Stimulated activated CD8-positive, alpha-beta memory T cell treated with anti-CD3 and anti-CD28 coated beads, Interleukin-2, amount 100 ng/mL, for 48 hours (primary cell): ENCODE measurements around the gene TNS3.
"Not testable (repeated sequence)": the region's sequence is repeated elsewhere in the genome, so short reads cannot be mapped to it uniquely, and the experiment has no call there.

Experiments used
- DNase-seq, 2 donors: peaks; one replicate each; pipeline ENCODE4 v3.0.0-alpha.2; 2020; ENCODE audit warnings: low read depth in 2 of 2

Gene TNS3

DNA sequence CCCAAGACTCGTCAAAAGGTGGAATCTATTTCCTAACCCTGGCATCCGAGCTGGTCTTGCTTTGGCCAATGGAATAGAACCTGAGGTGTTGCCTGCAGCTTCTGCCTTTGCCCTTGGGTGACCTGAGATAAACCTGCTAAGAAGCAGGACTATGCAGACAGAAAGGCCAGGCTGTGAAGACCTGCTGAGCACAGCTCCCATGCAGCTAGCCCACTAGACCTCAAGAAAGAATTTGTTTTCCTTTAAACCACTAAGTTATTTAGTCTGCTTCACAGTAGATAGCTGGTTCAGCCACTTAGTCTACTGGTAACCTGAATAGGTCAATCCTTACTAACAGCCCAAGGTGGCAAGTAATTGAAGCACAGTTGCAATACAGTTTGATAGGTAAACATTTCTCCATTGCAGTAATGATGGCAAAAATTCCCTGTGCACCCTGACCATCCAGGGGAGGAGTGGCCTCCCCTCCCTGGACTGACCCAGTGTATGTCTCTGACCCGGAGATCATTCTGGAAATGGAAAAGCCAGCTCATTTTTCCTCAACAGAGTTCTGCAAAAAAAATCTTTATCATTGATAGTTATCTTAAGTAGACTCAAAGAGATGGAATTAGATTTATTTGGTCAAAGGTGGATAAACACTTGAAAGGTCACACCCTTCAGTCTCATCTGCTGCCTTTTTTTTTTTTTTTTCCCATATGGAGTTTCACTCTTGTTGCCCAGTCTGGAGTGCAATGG, 20.0 kb downstream of the TNS3 start:
- DNase-seq: no peak

DNA sequence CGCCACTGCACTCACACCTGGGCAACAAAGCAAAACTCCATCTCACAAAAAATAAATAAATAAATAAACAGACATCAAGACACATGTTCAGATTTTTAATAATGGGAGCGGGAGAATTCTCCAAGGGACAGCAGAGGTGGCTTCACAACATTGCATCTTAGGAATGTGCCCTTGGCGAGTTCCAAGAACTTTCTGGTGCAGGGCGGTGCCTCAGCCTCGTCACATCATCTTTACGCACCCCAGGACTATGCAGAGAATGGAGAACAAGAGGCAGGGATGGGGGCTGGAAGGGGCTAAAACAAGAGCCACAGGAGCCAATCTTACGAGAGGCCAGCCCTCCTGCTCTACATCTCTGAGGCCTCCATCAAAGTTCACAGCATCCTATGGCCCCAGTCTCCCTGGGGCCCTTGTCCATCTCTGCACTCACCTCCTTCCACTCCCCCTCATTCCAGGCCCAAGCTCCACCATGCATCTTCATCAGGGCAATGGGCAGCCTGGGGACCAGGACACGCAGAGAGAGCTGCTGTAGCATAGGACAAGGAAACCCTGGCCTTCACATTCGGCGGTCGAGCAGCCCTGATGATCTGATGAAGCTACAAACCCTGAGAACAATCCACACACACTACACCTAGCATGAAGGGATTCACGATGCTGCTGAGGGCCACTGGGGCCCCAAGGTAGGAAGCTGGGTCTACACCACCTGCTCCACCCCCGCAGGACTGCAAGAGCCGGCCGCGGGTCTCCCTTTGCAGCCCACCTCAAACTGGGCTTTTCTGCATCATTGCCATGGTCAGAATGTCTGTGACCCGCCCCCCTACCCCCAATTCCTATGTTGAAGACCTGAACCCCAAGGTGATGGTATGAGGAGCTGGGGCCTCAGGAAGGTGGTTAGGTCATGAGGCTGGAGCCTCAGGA, 22.3 kb downstream of the TNS3 start:
- no peak for DNase-seq

DNA sequence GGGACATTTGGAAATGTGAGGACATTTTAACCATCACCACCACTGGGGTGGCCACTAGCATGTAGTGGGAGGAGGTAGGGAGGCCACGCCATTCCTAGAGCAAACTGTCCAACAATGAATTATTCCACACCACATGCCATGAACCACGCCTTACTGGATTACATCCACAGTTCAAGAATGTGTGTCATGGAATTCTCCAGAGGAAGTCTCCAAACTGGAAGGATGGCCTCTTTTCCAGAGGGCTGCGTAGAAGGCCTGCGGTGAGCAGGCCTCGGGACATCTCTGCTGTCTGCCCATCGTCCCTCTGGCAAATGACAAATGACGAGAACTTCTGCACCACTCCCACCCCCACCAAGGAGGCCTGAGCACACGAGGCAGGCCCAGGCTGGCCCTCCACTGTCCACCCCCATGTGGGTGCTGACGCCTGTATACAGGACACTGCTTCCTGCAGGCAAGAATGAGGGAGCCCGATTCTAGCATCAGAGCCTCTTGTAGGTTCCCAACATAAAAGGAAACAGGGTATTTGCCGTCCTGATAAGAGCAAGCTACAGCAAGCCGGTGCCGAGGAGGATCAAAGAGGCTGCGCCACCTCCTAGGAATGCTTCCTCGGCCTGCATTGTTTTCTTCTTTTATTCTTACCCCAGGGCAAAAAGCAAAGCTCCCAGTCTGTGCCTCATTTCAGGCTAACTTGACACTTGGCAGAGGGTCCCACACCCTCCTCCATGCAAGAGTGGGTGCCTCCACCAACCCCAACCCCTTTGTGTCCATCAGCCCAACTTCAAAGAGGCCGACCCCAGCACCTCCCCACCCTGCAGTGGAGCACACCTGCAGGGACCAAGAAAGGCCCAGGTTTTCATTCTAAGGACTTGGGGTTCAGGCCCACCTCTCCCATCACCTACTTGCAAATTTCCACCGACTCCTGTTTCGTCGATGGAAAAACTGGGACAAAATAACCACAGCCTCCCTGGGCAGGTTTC, 23.9 kb downstream of the TNS3 start:
- no peak for DNase-seq

DNA sequence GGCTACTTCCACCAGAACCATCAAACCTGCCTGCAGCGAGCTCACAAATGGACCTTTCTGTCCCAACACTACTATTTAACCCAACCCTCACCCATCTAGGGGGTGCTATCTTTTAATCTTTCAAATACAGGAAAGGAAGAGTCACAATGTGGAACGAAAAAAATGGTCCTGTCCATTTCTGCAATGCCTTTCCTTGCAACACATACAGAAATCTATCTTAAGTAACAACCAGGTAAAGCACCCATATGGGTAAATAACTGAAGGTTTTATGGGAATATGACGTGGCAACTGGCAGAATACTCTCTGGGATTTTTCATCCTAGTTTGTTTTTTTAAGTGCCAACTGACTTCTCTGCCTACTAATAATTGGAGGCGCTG, 24.6 kb downstream of the TNS3 start:
- no peak for DNase-seq

DNA sequence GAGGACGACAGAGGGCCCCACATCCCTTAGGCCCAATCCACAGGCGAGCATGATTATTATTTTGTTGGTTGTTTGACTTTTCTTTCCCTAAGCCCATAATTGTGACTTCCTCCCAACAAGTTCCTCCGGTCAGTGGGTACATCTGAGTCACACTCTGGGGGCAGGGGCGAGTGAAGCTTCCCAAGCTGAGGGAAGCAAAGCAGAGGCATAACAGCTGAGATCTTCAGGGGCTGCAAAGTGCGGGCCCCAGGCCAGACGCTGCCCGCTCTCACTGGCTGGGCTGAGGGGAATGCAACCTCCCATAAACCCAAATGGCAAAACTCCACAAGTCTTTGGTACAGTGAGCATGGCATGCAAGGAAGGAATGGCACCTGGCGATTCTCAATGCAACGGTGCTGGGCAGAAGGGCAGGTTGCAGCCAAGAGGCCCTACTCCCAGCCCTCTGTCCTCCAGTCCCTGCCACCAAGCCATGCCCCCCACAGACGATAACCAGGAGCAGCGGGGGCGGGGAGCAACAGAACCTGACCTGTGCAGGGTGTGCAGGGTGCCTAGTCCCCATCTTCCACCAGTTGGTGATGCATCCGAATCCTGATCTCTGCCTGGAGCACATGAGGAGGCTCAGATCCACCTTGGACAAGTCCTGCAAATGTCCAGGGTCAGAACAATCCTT, 25.3 kb downstream of the TNS3 start:
- no peak for DNase-seq

DNA sequence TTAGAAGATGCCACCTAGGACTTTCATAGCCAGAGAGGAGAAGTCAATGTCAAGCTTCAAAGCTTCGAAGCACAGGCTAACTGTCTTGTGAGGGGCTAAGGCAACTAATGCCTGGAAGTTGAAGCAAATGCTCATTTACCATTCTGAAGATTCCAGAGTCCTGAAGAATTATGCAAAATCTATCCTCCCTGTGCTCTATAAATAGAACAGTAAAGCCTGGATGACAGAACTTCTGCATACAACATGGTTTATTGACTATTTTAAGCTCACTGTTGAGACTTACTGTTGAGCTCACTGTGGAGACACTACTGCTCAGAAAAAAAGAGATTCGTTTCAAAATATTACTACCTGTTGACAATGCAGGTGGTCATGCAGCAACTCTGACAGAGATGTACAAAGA, 28.6 kb downstream of the TNS3 start:
- DNase-seq: no peak

DNA sequence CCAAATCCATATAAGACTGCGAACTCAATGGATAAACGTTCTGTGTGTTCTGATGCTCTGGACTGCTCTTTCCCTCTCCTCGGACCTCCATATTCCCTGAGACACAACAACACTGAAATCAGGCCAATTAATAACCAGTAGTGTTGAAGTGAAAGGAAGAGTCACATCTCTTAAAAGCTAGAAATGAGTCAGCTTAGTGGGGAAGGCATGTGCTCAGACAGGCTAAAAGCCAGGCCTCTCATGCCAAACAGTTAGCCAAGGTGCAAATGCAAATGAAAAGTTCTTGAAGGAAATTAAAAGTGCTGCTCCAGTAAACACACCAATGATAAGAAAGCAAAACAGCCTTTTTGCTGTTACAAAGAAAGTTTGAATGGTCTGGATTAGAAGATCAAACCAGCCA, 29.3 kb downstream of the TNS3 start:
- no peak for DNase-seq

DNA sequence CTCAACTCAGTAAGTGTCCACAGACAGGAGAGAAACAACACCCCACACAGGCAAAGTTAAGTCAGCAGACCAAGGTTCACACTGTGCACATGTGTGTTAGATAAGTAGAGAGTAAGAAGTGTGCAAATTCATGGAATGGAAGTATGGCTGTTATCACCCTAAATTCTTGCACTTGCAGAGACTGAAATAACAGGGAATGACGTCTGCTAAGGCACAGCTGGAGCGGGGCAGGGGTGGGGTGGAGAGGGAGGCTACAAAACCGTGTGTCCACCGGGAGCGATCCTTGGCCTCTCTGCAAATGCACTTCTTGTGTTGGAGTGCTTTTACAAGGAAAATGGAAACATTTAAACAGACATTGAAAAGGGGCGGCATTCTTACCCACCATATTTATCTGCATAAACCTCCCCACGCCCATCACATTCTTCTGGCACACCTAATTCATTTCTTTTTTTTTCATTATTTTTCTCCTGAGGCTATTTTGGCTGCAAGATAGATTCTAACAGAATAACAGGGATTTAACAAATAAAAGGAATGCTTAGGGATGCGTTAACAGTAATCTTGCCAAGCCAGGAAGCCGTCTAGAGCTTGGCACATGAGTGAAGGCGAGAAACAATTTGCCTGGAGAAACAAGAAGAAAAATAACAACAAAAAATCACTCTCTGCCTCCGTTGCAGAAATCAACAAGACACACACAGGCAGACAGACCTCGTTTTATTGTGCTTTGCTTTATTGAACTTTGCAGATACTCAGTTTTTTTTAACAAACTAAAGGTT, 30.1 kb downstream of the TNS3 start:
- DNase-seq: no peak

DNA sequence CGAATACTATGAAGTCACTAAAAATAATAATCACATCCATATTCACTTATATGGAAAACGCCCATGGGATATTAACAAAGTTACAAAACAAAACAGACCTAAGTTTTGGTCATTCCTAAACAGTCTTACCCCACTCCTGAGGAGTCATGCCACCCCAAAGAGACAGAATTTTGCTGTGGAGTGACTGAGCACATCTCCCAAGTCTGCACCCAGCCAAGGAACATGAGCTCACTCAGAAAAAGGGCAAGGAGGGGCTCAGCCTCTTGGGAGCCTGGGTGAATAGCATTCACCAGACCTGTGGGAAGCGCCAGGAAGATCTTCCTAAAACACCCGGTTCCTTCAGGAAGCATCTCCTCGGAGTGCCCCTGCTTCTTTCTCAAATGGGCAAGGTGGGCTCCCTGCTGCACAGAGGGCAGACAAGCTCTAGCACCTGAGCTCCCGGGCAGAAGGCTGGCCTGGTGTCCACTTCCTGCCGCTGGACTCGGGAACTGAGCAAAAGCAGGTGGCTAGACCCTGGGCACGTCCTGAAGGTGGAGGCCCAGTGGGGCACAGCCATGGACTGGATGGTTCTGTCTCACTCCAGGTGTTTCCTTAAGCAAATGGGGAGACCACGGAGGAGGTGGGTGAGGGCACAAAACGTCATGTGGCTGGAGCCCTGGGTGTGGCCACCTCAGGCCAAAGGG, 31.0 kb downstream of the TNS3 start:
- DNase-seq: no peak

DNA sequence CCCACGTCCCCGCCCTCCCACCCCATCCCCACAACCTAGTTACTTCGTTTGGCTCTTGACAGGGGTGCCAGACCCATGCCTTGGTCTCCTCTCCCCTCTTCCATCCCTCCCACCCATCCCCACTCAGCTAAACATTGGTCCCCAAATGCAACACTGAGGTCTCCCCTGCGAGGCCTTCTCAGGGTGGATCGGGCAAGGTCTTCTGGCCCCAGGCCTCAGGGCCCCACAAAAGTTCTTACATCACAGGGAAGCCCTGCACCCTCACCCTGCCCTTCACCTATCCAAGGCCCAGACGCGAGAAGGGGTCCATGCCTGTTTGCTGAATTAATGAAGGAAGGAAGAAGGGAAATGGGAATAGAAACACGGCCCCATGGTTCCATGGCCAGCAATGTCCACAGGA, 32.0 kb downstream of the TNS3 start:
- DNase-seq: no peak

DNA sequence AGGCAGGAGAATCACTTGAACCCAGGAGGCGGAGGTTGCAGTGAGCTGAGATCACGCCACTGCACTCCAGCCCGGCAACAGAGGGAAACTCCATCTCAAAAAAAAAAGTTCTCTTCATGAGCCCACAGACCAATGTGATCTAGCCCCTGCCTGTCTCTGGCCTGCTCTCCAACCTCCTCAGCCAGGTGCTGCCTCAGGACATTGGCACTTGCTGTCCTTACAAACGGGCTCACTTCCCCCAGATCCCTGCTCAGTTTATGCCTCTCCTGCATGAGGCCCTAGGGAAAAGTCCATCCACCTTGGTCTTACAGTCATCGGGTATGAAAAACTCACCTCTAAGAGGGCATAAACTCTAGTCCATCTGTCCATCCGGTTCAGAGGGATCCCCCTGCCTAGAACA, 32.5 kb downstream of the TNS3 start:
- DNase-seq: no peak

DNA sequence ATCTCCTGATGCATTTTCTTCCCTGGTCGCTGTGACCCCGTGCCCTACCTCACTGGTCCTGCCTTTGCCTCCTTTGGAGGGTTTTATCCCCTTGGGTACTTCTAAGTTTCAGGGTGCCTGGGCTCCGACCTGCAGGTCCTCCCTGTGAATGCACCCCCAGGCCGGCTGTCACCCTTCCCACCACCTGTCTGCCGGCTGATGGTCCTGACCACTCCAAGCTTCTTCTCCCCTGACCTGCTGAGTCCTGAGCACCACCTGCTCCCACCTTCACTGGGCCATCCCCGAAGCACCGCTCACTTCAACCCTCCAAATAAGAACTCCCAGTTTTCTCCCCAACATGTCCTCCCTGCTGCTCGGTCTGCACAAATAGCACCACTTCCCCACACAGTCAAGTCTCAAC, 33.4 kb downstream of the TNS3 start:
- no peak for DNase-seq

DNA sequence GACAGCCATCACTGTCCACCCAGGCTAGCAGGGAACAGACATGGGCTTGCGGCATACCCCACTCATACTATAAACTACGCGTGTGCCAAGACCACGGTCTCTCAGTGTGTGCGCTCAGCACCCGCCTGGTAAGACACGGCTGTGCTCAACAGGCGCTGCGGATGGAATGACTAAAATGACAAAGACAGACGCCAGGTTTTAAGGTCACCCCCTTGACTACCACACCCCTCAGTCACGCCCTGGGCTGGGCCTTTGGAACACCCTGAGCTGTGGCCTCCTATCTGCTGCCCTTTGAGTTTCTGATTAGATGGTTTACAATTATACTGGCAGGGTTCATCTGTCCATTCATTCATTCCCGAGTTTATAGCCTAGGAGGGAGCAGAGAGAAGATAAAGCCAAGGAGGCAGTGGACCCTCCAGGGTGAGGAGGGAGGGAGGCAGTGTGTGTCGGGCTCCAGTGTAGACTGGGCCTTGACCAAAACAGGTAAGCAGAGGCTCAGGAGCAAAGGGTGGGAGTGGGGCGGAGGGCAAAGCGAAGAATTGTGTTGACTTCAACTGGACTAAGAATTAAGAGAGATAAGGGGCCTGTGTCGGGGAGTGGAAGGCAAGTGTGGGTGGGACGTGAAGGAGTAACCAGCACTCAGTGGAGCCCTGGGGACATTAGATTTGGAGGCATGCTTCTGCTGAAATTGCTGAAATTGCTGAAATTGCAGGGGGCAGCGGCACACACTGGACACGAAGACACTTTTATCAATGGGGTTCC, 35.0 kb downstream of the TNS3 start:
- DNase-seq: no peak

DNA sequence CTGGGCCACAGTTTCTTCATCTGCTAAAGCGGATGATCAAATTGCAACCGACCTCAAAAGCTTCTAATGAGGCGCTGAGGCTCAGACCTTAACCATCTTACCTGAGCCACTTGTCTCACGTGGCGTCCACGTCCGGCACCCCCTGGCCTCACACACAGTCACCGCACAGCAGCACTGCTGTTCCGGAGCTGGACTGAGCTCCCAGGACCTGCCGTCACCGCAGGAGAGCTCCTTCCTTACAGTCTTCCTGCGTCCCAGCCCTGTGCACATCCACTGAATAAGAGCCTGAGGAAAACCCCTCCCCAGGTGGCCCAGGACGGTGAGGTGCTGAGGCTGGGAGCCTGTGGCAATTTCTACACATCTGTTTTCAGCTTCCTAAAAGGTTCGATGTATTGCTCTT, 35.7 kb downstream of the TNS3 start:
- no peak for DNase-seq

DNA sequence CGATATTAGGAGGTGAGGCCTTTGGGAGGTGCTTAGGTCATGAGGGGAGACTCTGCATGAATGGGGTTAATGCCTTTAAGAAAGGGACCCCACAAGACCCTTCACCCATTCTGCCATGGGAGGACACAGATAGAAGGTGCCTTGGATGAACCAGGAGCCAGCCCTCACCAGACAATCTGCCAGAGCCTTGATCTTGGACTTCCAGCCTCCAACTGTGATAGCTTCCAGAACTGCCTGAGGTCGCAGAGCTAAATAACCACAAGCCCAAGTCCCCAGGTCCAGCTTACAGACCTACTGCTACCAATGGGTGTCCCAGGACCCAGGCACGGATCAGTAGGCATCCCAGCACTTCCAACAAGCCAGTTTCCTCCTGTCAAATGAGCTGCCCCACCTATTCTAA, 37.5 kb downstream of the TNS3 start:
- no peak for DNase-seq

DNA sequence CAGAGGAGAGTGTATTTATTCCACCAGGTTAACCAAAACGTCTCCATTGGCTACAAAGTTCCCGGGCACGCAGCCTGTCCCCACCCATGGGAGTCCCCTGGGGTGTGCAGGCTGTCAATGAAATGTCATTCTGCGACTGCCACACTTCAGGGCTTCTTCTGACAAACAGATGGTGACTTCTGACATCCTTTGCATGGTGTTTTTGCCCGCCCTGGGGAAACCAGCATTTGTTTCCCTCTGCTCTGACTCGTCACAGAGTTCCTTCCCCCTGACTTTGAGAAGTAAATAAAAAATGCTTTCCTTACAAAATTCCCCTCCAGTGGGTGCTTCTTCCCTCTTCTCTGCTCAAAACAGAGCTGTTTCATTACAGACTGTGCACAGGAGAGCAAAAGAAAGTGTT, 38.2 kb downstream of the TNS3 start:
- no peak for DNase-seq

DNA sequence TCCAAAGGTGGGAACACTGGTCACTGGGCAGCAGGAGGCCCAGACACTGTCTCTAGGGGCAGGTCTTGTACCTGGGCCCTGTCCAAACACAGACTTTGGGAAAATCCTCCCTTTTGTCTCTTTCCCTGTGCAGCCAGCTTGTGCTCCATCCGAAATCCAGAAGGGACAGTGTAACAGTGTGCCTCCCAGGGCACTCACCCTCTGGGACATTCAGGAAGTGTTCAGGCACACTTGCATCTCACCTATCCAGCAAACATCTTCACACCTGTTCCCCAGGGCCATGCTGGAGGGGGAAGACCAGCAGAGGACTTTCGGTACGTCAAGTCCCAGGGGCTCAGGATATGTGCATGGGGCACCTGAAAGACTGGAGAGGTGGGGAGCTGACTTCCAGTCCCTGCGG, 38.9 kb downstream of the TNS3 start:
- no peak for DNase-seq

DNA sequence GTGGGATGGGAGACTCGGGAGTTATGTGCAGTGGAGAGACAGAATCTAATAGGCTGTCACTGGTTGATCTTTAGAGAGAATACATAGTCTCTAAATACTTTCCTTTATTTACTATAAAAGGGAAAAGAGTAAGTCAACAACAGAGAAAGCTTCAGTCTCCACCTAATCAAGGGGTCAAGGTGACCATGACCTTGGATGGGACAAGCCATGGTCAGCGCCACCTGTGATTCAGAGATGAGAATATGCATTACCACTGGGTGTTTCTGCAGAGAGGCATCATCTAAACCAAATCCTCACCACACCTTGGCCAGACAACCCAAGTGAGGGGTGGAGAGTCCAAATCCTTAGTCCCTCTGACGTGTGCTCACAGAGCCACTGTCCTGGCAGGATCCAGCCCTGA, 39.9 kb downstream of the TNS3 start:
- no peak for DNase-seq

DNA sequence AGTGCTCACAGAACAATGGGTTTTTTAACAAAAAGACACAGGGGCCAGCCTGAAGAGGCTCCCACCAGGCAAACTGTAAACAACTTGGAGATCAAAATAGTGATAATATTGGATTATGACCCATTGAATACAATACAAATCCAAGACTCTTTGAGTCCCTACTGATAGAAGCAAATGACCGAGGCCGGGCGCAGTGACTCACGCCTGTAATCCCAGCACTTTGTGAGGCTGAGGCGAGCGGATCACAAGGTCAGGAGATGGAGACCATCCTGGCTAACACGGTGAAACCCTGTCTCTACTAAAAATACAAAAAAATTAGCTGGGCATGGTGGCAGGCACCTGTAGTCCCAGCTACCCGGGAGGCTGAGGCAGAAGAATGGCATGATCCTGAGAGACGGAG, 40.4 kb downstream of the TNS3 start:
- not testable (repeated sequence) for DNase-seq
